SK-N-SH treated with all-trans-retinoic acid at 6 μM for 48 hours (cell line): Measurements from ENCODE around the gene SP9.
A peak's percentile ranks its signal among the peaks of the same experiment; 100 is the strongest.

Experiments
- ATAC-seq: fragments of 200-7000 bp; cut with Tn5 transposase; 3 replicates; pipeline ENCODE4 v1.9.1; 2020; ENCODE audit warnings: mild to moderate bottlenecking, moderate library complexity
- ARNTL ChIP-seq: fragments of 450-650 bp; formaldehyde crosslinking; IDR thresholded peaks from 2 replicates; pipeline ENCODE4 v1.5.0; 2020; ENCODE audit warnings: low read depth, mild to moderate bottlenecking, moderate library complexity, borderline replicate concordance
- BACH2 ChIP-seq: fragments of 250-450 bp; sonication (Bioruptor Pico); IDR thresholded peaks from 2 replicates; pipeline ENCODE4 v1.9.0; 2021; ENCODE audit warnings: mild to moderate bottlenecking, borderline replicate concordance
- CSDC2 ChIP-seq: fragments of 250-450 bp; sonication (Bioruptor Pico); IDR thresholded peaks from 2 replicates; pipeline ENCODE4 v1.5.0; 2020; ENCODE audit warnings: mild to moderate bottlenecking, moderate library complexity
- ESRRG ChIP-seq: fragments of 250-450 bp; sonication (Bioruptor Pico); IDR thresholded peaks from 2 replicates; pipeline ENCODE4 v1.6.1; 2021; ENCODE audit warnings: mild to moderate bottlenecking
- GLIS3 ChIP-seq: fragments of 250-450 bp; sonication (Bioruptor Pico); IDR thresholded peaks from 2 replicates; pipeline ENCODE4 v1.5.0; 2020; ENCODE audit warnings: mild to moderate bottlenecking, moderate library complexity
- ISL1 ChIP-seq: fragments of 250-450 bp; sonication (Bioruptor Pico); IDR thresholded peaks from 2 replicates; pipeline ENCODE4 v2.1.2; 2022; ENCODE audit warnings: mild to moderate bottlenecking, moderate library complexity
- OSR1 ChIP-seq: fragments of 250-450 bp; sonication (Bioruptor Pico); IDR thresholded peaks from 2 replicates; pipeline ENCODE4 v1.8.0; 2022; ENCODE audit warnings: moderate library complexity, mild to moderate bottlenecking, inconsistent platforms
- PPARA ChIP-seq: fragments of 250-450 bp; sonication (Bioruptor Pico); IDR thresholded peaks from 2 replicates; pipeline ENCODE4 v1.5.0; 2020; ENCODE audit warnings: mild to moderate bottlenecking, borderline replicate concordance
- RARB ChIP-seq: fragments of 250-450 bp; sonication (Bioruptor Pico); IDR thresholded peaks from 2 replicates; pipeline ENCODE4 v1.8.0; 2021; ENCODE audit warnings: mild to moderate bottlenecking, moderate library complexity
- SNAI2 ChIP-seq: fragments of 250-450 bp; sonication (Bioruptor Pico); IDR thresholded peaks from 2 replicates; pipeline ENCODE4 v1.5.0; 2020; ENCODE audit warnings: mild to moderate bottlenecking, moderate library complexity
- TCF4 ChIP-seq: fragments of 250-450 bp; sonication (Bioruptor Pico); IDR thresholded peaks from 2 replicates; pipeline ENCODE4 v1.8.0; 2021; ENCODE audit warnings: mild to moderate bottlenecking, moderate library complexity, borderline replicate concordance
- TOX ChIP-seq: fragments of 250-450 bp; sonication (Bioruptor Pico); IDR thresholded peaks from 2 replicates; pipeline ENCODE4 v1.8.0; 2021; ENCODE audit warnings: mild to moderate bottlenecking, moderate library complexity, borderline replicate concordance
- ZC3H10 ChIP-seq: fragments of 250-450 bp; sonication (Bioruptor Pico); IDR thresholded peaks from 2 replicates; pipeline ENCODE4 v1.5.1; 2021; ENCODE audit warnings: mild to moderate bottlenecking, moderate library complexity
- ZFP3 ChIP-seq: fragments of 250-450 bp; sonication (Bioruptor Pico); IDR thresholded peaks from 2 replicates; pipeline ENCODE4 v1.5.0; 2020; ENCODE audit warnings: mild to moderate bottlenecking, moderate library complexity
- ZNF565 ChIP-seq: fragments of 450-650 bp; formaldehyde crosslinking; conservative IDR thresholded peaks from 2 replicates; pipeline ENCODE4 v1.5.0; 2020; ENCODE audit warnings: low read depth, mild to moderate bottlenecking, moderate library complexity
- ZNF70 ChIP-seq: fragments of 450-650 bp; formaldehyde crosslinking; IDR thresholded peaks from 2 replicates; pipeline ENCODE4 v1.5.0; 2020; ENCODE audit warnings: mild to moderate bottlenecking, moderate library complexity
- ZNF8 ChIP-seq: fragments of 450-650 bp; formaldehyde crosslinking; IDR thresholded peaks from 2 replicates; pipeline ENCODE4 v1.5.0; 2020; ENCODE audit warnings: mild to moderate bottlenecking, moderate library complexity
- TF ChIP-seq, protein P1 (sequence below): fragments of 250-450 bp; sonication (Bioruptor Pico); IDR thresholded peaks from 2 replicates; pipeline ENCODE4 v1.5.0; 2020; ENCODE audit warnings: mild to moderate bottlenecking, moderate library complexity
- TF ChIP-seq, protein P2 (sequence below): fragments of 250-450 bp; sonication (Bioruptor Pico); IDR thresholded peaks from 2 replicates; pipeline ENCODE4 v1.5.1; 2020; ENCODE audit warnings: low read depth, mild to moderate bottlenecking, moderate library complexity
- TF ChIP-seq, protein P3 (sequence below): fragments of 250-450 bp; sonication (Bioruptor Pico); IDR thresholded peaks from 2 replicates; pipeline ENCODE4 v1.8.0; 2021; ENCODE audit warnings: low read depth, mild to moderate bottlenecking, moderate library complexity, borderline replicate concordance
- TF ChIP-seq, protein P4 (sequence below): fragments of 250-450 bp; sonication (Bioruptor Pico); IDR thresholded peaks from 2 replicates; pipeline ENCODE4 v1.5.1; 2021; ENCODE audit warnings: mild to moderate bottlenecking, moderate library complexity
- TF ChIP-seq, protein P5 (sequence below): fragments of 250-450 bp; sonication (Bioruptor Pico); IDR thresholded peaks from 2 replicates; pipeline ENCODE4 v1.8.0; 2020; ENCODE audit warnings: mild to moderate bottlenecking, moderate library complexity, borderline replicate concordance

The SP9 gene

DNA sequence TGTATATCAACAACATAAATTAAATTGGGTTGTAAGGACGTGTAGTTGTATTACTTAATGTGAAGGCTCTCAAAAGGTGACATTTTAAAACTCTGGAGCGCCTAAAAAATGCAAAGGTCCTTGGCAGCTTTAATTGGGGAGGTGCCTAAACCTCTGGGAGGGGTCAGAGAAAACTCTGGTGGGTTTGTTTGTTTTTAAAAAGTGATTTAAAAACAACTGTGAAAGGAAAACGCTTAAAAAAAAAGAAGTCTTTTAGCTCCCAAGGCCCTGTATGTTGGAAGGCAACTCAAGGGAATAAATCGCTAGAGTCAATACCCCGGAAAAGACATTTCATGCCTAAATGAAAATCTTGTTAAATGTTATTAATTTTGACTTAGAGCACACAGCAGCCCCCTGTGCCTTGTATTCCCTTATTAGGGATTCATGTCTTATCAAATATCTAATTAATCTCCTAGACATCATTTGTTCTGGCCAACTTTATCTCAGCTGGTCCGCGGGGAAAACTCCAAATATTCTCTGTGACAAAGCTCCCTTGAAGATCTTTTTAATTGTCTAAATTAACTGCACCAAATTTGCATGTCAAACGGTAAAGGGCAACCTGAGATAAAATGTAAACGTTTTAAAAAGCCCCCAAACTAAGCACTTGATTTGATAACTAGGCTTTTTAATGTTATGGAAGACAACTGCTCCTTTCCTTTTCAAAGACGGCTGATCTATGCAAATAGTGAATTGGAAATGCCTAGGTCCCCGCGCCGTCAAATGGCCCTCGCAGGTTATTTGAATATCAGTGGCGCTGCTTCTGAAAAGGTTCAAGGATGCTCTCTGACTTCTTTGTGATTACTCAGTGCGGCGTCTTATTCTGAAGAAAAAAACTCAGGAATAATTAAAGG, 4.2 kb downstream of the SP9 start:
- no peak for TF ChIP-seq TCF4 (CRISPR knock-in tag)
- TF ChIP-seq BACH2 (CRISPR knock-in tag) = no peak
- TF ChIP-seq, protein P1, sequence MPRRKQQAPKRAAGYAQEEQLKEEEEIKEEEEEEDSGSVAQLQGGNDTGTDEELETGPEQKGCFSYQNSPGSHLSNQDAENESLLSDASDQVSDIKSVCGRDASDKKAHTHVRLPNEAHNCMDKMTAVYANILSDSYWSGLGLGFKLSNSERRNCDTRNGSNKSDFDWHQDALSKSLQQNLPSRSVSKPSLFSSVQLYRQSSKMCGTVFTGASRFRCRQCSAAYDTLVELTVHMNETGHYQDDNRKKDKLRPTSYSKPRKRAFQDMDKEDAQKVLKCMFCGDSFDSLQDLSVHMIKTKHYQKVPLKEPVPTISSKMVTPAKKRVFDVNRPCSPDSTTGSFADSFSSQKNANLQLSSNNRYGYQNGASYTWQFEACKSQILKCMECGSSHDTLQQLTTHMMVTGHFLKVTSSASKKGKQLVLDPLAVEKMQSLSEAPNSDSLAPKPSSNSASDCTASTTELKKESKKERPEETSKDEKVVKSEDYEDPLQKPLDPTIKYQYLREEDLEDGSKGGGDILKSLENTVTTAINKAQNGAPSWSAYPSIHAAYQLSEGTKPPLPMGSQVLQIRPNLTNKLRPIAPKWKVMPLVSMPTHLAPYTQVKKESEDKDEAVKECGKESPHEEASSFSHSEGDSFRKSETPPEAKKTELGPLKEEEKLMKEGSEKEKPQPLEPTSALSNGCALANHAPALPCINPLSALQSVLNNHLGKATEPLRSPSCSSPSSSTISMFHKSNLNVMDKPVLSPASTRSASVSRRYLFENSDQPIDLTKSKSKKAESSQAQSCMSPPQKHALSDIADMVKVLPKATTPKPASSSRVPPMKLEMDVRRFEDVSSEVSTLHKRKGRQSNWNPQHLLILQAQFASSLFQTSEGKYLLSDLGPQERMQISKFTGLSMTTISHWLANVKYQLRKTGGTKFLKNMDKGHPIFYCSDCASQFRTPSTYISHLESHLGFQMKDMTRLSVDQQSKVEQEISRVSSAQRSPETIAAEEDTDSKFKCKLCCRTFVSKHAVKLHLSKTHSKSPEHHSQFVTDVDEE (CRISPR knock-in tag) = no peak
- no peak for TF ChIP-seq ZNF70
- TF ChIP-seq ZFP3 (CRISPR knock-in tag) = no peak
- TF ChIP-seq, protein P2, sequence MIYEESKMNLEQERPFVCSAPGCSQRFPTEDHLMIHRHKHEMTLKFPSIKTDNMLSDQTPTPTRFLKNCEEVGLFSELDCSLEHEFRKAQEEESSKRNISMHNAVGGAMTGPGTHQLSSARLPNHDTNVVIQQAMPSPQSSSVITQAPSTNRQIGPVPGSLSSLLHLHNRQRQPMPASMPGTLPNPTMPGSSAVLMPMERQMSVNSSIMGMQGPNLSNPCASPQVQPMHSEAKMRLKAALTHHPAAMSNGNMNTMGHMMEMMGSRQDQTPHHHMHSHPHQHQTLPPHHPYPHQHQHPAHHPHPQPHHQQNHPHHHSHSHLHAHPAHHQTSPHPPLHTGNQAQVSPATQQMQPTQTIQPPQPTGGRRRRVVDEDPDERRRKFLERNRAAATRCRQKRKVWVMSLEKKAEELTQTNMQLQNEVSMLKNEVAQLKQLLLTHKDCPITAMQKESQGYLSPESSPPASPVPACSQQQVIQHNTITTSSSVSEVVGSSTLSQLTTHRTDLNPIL (CRISPR knock-in tag) = no peak
- no peak for TF ChIP-seq ZNF8 (CRISPR knock-in tag)
- TF ChIP-seq, protein P3, sequence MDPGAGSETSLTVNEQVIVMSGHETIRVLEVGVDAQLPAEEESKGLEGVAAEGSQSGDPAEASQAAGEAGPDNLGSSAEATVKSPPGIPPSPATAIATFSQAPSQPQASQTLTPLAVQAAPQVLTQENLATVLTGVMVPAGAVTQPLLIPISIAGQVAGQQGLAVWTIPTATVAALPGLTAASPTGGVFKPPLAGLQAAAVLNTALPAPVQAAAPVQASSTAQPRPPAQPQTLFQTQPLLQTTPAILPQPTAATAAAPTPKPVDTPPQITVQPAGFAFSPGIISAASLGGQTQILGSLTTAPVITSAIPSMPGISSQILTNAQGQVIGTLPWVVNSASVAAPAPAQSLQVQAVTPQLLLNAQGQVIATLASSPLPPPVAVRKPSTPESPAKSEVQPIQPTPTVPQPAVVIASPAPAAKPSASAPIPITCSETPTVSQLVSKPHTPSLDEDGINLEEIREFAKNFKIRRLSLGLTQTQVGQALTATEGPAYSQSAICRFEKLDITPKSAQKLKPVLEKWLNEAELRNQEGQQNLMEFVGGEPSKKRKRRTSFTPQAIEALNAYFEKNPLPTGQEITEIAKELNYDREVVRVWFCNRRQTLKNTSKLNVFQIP (CRISPR knock-in tag) = no peak
- TF ChIP-seq ZNF565 (CRISPR knock-in tag) = no peak
- no peak for TF ChIP-seq ISL1 (CRISPR knock-in tag)
- no peak for TF ChIP-seq TOX (CRISPR knock-in tag)
- TF ChIP-seq SNAI2 = no peak
- TF ChIP-seq ZC3H10 (CRISPR knock-in tag) = no peak
- no peak for TF ChIP-seq OSR1 (CRISPR knock-in tag)
- TF ChIP-seq CSDC2 = no peak
- TF ChIP-seq, all 23 proteins: peak for 0
- no peak for ATAC-seq

DNA sequence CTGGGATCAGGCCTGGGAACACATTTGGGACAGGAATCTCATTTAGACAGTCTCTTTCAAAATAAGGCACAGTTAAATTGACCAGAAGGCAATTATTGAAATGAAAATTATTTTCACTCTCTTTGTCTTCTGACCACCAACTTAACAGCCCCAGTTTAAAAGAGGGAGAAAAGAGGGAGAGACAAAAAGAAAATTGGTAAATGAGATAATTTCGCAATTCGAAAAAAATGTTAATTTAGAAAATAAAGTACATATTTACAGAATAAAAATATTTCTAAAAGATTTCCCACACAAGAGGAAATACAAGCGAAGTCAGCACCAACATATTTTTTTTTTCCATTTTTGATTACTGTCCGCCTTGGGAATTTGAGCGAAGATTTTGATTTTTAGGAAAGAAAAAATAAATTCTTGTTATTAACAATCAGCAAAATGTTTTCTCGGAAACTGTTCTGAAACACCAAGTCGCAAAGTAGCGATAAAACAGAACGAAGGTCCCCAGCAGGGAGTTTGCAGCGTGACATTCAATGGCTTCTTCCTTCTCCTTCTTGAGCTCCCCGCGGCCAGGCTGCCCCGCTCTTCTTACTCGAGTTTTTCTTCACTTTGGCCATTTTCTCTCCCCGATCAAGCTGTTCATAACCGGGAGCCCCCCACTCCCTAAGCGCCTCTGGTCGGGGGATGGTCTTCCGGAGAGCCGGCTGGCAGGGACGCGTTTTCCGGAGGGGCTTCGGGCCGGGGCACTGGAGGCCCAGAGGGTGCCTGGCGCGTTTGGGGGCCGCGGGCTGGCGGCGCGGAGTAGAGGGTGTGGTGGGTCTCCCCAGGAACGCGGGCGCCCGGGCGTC, 5.0 kb downstream of the SP9 start:
- no peak for ATAC-seq

DNA sequence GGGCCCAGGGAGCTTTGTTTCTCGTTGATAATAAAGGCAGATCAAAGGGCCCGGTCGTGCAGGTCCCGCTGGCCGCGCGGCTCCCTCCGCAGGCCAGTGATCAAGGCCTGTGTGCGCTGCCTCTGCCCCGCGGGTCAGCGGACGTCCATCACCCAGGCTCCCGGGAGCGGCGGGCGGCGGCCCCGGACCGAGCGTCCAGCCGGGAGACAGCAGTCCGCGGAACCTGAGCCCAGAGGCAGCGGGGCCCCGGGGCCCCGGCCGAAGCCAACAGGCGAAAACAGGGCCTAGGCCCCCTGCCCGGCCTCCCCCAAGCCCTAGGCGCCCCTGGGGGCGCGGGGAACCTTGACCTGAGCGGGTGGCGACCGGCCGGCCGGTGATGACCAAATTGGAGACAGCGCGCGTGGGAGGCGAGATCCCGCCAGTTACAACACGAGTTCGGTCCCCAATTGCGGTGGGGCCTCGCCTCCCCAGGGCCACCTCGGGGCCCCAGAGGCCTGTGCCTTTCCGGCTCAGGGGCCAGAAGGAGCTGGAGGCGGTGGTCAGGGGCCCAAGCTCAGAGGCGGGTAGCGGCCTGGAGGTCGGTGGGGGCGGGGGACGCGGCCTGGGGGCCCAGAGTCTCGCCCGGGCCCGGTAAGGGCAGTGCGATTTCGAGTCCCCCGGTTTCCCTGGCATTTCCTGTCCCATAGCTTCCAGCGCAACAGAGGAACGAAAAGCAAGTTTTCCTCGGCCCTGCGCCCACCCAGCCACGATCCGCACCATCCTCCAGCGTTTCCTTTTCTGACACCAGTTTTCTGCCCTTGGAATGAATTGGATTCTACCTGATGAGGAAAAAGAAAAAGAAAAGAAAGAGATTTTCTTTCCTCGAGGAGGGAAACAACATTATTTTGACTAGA, 5.9 kb downstream of the SP9 start:
- peak; percentile 5; the same call in 1 of the 3 replicates for ATAC-seq
- TF ChIP-seq GLIS3 (CRISPR knock-in tag) = no peak
- no peak for TF ChIP-seq ARNTL (CRISPR knock-in tag)
- TF ChIP-seq ISL1 (CRISPR knock-in tag) = no peak
- TF ChIP-seq, protein P4, sequence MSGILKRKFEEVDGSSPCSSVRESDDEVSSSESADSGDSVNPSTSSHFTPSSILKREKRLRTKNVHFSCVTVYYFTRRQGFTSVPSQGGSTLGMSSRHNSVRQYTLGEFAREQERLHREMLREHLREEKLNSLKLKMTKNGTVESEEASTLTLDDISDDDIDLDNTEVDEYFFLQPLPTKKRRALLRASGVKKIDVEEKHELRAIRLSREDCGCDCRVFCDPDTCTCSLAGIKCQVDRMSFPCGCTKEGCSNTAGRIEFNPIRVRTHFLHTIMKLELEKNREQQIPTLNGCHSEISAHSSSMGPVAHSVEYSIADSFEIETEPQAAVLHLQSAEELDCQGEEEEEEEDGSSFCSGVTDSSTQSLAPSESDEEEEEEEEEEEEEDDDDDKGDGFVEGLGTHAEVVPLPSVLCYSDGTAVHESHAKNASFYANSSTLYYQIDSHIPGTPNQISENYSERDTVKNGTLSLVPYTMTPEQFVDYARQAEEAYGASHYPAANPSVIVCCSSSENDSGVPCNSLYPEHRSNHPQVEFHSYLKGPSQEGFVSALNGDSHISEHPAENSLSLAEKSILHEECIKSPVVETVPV (CRISPR knock-in tag) = no peak
- TF ChIP-seq ZFP3 (CRISPR knock-in tag) = no peak
- no peak for TF ChIP-seq ESRRG (CRISPR knock-in tag)
- TF ChIP-seq SNAI2 = no peak
- TF ChIP-seq ZNF565 (CRISPR knock-in tag) = no peak
- no peak for TF ChIP-seq PPARA (CRISPR knock-in tag)
- TF ChIP-seq OSR1 (CRISPR knock-in tag) = no peak
- TF ChIP-seq CSDC2 = no peak
- TF ChIP-seq BACH2 (CRISPR knock-in tag) = no peak
- no peak for TF ChIP-seq ZNF8 (CRISPR knock-in tag)

More for the DNA sequence above, 5.0 kb downstream of the SP9 start:
- TF ChIP-seq OSR1 (CRISPR knock-in tag) = no peak
- TF ChIP-seq ARNTL (CRISPR knock-in tag) = no peak
- TF ChIP-seq ZNF8 (CRISPR knock-in tag) = no peak
- TF ChIP-seq, protein P5, sequence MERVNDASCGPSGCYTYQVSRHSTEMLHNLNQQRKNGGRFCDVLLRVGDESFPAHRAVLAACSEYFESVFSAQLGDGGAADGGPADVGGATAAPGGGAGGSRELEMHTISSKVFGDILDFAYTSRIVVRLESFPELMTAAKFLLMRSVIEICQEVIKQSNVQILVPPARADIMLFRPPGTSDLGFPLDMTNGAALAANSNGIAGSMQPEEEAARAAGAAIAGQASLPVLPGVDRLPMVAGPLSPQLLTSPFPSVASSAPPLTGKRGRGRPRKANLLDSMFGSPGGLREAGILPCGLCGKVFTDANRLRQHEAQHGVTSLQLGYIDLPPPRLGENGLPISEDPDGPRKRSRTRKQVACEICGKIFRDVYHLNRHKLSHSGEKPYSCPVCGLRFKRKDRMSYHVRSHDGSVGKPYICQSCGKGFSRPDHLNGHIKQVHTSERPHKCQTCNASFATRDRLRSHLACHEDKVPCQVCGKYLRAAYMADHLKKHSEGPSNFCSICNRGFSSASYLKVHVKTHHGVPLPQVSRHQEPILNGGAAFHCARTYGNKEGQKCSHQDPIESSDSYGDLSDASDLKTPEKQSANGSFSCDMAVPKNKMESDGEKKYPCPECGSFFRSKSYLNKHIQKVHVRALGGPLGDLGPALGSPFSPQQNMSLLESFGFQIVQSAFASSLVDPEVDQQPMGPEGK = no peak
- no peak for TF ChIP-seq RARB (CRISPR knock-in tag)
- no peak for TF ChIP-seq SNAI2
- no peak for TF ChIP-seq ZFP3 (CRISPR knock-in tag)
